Activated CD8-positive, alpha-beta memory T cell treated with anti-CD3 and anti-CD28 coated beads for 36 hours (primary cell): ENCODE results near the gene GHRHR. TPM values are rescaled to one million over a fixed set of nuclear protein-coding genes. Genes with fewer than 3 reads are reported as not detected.

Experiments
- CTCF ChIA-PET: fragments of 350-600 bp; sonication (Branson Sonifier 250); formaldehyde crosslinking; loops from one replicate; lab custom pipeline; 2021; ENCODE audit warnings: antibody characterized with exemption; lab: Charles Lee
- POLR2A ChIA-PET: fragments of 350-600 bp; sonication (Branson Sonifier 250); formaldehyde crosslinking; loops from one replicate; lab custom pipeline; 2021; ENCODE audit warnings: antibody characterized with exemption; lab: Charles Lee
- total RNA-seq, 2 experiments: library from RNA; stranded (reverse); gene quantifications; one replicate each; pipeline ENCODE4 v1.2.3, GENCODE V29; 2021

GHRHR gene
- total RNA-seq, 2 experiments from 2014 or later: not detected

DNA sequence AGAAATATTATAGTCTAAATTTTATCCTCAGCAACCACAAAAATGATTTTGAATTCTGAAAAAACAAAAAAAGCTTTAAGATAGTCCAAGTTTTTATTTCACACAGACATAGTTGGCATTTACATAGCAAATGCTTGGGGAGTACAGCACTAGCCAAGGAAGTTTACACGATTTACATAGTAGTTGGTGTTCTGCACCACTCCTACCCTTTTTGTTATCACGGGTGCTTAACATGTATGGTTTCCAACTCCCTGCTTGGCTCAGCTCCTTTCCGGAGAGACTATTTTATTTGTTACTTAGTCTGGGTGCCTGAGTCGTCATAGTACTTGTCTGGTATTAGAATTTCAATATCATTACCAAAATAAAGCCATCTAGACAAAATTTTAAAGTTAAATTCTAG, 8.8 kb upstream of the GHRHR start:
- ChIA-PET CTCF (no interaction called here), POLR2A (no interaction called here)

DNA sequence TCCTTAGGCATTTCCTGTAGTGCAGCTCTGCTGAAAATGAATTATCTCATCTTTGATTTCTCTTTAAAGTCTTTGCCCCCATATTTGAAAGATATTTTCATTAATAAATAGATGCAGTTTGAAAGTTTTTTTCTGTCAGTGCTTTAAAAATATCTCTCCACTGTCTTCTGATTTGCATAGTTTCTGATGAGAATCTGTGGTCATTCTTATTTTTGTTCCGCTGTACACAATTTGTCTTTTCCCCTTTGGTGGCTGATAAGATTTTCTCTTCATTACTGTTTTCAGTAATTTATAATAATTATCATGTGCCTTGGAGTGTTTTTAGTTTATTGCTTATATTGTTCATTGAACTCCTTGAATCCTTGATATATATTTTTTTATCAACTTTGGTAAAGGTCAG, 7.0 kb upstream of the GHRHR start:
- CTCF ChIA-PET: no interaction called here

GRCh38 chr7:30965372-30965771, 1.6 kb downstream of the GHRHR start:
- CTCF ChIA-PET: no interaction called here
- POLR2A ChIA-PET: no interaction called here

More for the DNA sequence above, 7.0 kb upstream of the GHRHR start:
- POLR2A ChIA-PET: no interaction called here

- ChIA-PET CTCF (no interaction called here), POLR2A (no interaction called here)
These were observed 2.1 kb downstream of the GHRHR start for GRCh38 chr7:30965883-30966282.

GRCh38 chr7:30968294-30968693, 4.5 kb downstream of the GHRHR start:
- POLR2A ChIA-PET: no interaction called here
- CTCF ChIA-PET: no interaction called here

DNA sequence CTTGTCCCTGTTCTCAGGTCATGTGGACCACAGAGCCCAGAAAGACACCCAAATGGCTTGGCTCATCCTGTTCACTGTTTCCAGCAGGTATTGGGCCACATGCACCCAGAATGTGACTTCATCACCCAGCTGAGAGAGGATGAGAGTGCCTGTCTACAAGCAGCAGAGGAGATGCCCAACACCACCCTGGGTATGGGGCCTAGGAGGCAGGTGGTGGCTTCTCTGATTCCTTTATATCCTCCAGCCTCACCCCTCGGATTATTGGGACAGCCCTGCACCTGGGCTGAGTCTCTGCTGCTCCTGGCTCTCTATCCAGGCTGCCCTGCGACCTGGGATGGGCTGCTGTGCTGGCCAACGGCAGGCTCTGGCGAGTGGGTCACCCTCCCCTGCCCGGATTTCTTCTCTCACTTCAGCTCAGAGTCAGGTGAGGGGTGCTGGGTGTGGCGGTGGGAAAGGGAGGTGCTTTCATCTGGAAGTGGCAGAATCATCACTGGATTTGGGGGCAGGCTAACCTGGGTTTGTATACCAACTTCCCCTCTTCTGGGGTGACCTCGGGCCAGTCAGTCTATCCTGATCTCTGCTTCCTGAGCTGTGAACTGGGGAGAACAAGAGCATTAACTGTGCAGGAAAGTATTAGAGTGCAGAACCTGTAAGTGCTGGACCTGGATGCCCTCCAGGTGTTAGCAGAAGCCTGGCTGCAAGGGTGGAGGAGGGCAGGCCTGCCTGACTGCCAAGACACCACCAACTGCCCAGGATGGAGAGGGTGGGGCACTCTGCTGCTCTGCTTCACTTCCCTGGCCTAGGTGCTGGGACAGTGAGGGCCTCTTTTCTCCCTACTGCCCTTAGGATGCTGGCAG, 5.2 kb downstream of the GHRHR start:
- ChIA-PET POLR2A (no interaction called here), CTCF (interaction anchor here (1.9 kb wide), 1 partner anchor 15 kb away, joined by 5 read pairs; no protein-coding TSS in a partner anchor)

DNA sequence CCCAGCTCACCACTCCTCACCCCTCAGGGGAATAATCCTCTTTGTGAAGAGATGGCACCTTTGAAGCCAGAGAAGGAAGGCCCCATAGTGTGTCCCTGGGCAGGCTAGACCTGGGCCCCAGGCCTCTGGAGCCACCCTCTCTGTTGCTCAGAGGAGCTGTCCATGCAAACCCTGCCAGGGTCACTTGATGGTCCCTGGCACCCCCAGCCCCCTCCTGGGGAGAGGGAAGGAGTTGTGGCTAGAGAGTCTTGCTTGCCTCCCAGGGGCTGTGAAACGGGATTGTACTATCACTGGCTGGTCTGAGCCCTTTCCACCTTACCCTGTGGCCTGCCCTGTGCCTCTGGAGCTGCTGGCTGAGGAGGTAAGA, 5.8 kb downstream of the GHRHR start:
- POLR2A ChIA-PET: no interaction called here
- CTCF ChIA-PET: interaction anchor here (1.9 kb wide), 1 partner anchor 14 kb away, joined by 5 read pairs; no protein-coding TSS in a partner anchor

DNA sequence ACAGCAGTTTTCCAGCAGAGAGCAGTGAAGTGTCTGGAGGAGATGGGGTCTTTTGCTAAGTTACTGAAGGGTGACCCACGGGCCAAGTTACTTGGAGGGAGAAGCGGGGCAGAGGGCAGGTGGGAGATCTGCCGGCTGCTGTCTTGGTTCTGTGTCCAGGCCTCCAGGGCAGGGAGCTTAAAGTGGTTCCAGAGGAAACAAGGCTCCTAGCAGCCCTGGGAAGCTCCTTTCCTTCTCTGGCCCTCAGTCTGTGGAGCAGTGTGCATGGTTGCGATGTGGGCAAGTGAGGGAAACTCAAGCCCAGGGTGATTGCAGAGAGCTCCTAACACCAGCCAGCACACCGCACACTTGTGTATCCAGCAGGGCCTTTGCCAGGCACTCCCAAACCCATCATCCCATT, 6.3 kb downstream of the GHRHR start:
- POLR2A ChIA-PET: no interaction called here
- CTCF ChIA-PET: interaction anchor here (1.9 kb wide), 1 partner anchor 14 kb away, joined by 5 read pairs; no protein-coding TSS in a partner anchor

- CTCF ChIA-PET: interaction anchor here (1.9 kb wide), 1 partner anchor 13 kb away, joined by 5 read pairs; no protein-coding TSS in a partner anchor
- POLR2A ChIA-PET: no interaction called here
These were observed 6.9 kb downstream of the GHRHR start for GRCh38 chr7:30970594-30971094.

GRCh38 chr7:30971440-30971839, 7.7 kb downstream of the GHRHR start:
- ChIA-PET CTCF (no interaction called here), POLR2A (no interaction called here)

DNA sequence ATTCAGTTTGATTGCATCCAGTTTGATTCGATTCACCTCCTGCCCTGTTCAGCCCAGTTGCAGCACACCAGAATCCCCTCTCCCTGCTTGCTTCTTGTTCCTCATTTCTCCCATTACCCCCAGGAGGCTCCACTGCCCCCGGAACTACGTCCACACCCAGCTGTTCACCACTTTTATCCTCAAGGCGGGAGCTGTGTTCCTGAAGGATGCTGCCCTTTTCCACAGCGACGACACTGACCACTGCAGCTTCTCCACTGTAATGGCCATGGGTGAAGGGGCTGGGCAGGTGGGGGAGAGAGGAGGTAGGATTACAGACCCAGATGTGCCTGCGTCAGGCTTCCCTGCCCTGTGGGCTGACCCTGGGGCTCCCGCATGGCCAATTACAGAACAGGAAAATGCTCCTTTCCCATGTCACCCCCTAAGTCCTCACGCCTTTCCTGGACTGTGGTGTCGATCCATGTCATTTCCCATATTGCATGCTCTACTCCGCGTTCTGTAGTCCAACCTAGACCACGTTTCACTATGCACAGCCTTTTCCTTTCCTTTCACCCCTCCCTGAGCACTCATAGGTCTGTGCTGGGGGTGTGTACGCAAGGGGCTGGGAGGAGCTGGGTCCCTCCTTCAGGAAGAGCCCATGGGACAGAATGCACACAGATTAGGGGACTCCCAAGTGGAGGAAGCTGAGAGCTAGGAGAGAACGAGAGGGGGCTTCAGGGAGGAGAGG, 8.2 kb downstream of the GHRHR start:
- POLR2A ChIA-PET: no interaction called here
- CTCF ChIA-PET: interaction anchor here (1.3 kb wide), 1 partner anchor 151 kb away, joined by 3 read pairs; no protein-coding TSS in a partner anchor

GRCh38 chr7:30973292-30973691, 9.5 kb downstream of the GHRHR start:
- POLR2A ChIA-PET: interaction anchor here (0.6 kb wide), 1 partner anchor 119 kb away, joined by 4 read pairs; no protein-coding TSS in a partner anchor

GRCh38 chr7:30973791-30974604, 10.2 kb downstream of the GHRHR start:
- POLR2A ChIA-PET: no interaction called here
- CTCF ChIA-PET: interaction anchor here (1.0 to 1.1 kb wide), 2 partner anchors 9 to 35 kb away, joined by 3 to 4 read pairs; no protein-coding TSS in a partner anchor

More at GRCh38 chr7:30973292-30973691, 9.5 kb downstream of the GHRHR start:
- CTCF ChIA-PET: interaction anchor here (1.1 to 1.3 kb wide), 2 partner anchors 10 to 150 kb away, joined by 3 to 4 read pairs; no protein-coding TSS in a partner anchor

DNA sequence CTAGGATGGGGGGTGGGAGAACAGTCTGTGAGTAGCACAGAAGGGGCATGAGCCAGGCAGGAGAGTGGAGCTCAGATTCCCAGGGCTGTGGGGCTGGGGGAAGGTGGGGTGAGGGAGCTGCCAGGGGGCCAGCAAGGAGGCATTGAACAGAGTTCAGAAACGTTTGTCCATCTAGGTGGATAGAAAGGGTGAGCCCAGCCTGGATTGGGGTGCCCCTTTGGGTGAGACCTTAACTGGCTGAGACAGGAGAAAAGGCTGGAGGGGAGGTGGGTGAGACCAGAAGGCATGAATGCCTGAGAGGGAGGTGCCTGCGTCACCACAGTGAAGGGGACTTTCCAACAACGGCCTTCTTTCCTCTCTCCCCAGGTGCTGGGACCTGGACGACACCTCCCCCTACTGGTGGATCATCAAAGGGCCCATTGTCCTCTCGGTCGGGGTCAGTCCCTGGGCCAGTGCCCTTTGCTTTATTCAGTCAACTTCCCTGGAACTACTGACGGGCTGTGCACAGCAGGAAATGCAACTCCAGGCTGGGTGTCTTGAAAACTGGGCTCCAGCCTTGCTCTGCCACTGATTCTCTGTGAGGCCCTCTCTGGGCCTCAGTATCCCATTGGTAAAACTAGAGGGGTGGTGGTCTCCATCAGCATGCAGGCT, 11.0 kb downstream of the GHRHR start:
- ChIA-PET CTCF (interaction anchor here (1.0 to 1.1 kb wide), 2 partner anchors 9 to 36 kb away, joined by 3 to 4 read pairs; no protein-coding TSS in a partner anchor), POLR2A (no interaction called here)

DNA sequence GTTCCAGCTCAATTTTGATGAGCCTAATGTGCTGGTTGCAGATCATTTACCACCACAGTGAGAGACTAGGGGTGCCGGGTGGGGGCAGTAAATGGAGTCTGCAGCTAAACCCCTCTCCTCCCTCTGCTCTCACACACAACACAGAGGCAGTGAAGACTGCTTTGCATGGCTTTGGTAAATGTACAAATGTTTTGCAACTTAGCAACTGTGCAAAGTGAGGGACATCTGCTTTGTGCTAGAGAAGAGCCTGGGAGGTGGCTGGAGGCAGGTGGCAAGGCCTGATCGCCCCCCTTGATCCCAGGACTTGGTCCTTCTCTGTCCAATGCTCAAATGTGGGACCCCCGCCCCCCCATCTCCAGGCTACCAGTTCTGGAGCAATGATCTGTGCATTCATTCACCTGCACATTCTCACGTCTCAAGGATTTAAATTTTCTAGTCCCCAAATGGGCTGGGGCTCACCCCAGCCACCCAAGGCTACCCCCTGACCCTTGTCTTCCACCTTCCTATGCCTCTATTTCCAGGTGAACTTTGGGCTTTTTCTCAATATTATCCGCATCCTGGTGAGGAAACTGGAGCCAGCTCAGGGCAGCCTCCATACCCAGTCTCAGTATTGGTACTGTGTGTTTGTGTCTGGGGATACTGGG, 11.6 kb downstream of the GHRHR start:
- CTCF ChIA-PET: no interaction called here
- POLR2A ChIA-PET: no interaction called here

DNA sequence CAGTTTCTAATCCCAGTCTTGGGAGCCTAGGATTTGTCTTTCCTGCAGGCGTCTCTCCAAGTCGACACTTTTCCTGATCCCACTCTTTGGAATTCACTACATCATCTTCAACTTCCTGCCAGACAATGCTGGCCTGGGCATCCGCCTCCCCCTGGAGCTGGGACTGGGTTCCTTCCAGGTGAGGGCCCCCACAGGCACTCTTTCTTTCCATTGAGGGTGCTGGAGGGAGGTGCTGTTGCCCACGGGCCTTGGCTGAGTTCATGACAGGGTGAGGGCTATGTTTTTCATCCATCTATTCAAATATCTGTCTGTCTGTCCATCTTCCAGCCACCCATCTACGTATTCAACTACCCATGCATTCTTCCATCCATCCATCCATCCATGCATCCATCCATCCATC, 12.6 kb downstream of the GHRHR start:
- ChIA-PET POLR2A (no interaction called here), CTCF (no interaction called here)

GRCh38 chr7:30977222-30977621, 13.5 kb downstream of the GHRHR start:
- POLR2A ChIA-PET: no interaction called here
- CTCF ChIA-PET: no interaction called here
